PC-9 (cell line): ENCODE data around the gene WNK1. TPM values are rescaled to one million over a fixed set of nuclear protein-coding genes. Genes with fewer than 3 reads are reported as not detected.

Source experiments
- BruUV-seq: library from RNA; stranded (reverse); fragments of 400-500 nt; replicated peaks from 2 replicates; lab custom pipeline; 2021; lab: Mats Ljungman, UMichigan
- CTCF ChIA-PET: fragments of 300-600 bp; sonication (Branson Sonifier 250); formaldehyde crosslinking; loops from one replicate; lab custom pipeline; 2022; ENCODE audit warnings: antibody characterized with exemption; lab: Charles Lee
- POLR2A ChIA-PET: fragments of 300-600 bp; sonication (Branson Sonifier 250); formaldehyde crosslinking; loops from one replicate; lab custom pipeline; 2022; ENCODE audit warnings: antibody characterized with exemption; ENCODE audit not compliant: unreplicated experiment; lab: Charles Lee
- DNase-seq, 2 experiments: peaks; one replicate each; pipeline versions ENCODE4 v3.0.0 to v3.0.0-alpha.2; 2015 to 2022; ENCODE audit warnings: mixed read lengths in 1 of 2
- H2AFZ ChIP-seq: fragments of 200-600 bp; sonication (generic); 2 replicates; pipeline ENCODE4 v1.8.1; 2017; ENCODE audit warnings: antibody characterized with exemption
- H3F3A ChIP-seq: fragments of 200-600 bp; sonication (generic); 2 replicates; pipeline ENCODE4 v1.8.1; 2017; ENCODE audit warnings: antibody characterized with exemption, mild to moderate bottlenecking, low read depth; ENCODE audit not compliant: insufficient read depth
- H3K27ac ChIP-seq: fragments of 200-600 bp; sonication (generic); 2 replicates; pipeline ENCODE4 v1.6.1; 2016; ENCODE audit warnings: mixed run types
- H3K27me3 ChIP-seq: fragments of 200-600 bp; sonication (generic); 2 replicates; pipeline ENCODE4 v1.6.1; 2016; ENCODE audit warnings: low read depth, mixed run types; ENCODE audit not compliant: insufficient read depth
- H3K36me3 ChIP-seq: fragments of 200-600 bp; sonication (generic); 2 replicates; pipeline ENCODE4 v1.6.1; 2016; ENCODE audit warnings: low read depth, mixed run types
- H3K4me1 ChIP-seq: fragments of 200-600 bp; sonication (generic); replicated peaks from 2 replicates; pipeline ENCODE4 v1.6.1; 2016; ENCODE audit warnings: mixed run types; ENCODE audit not compliant: insufficient read depth
- H3K4me2 ChIP-seq: fragments of 200-600 bp; sonication (generic); 2 replicates; pipeline ENCODE4 v1.6.1; 2017; ENCODE audit warnings: mixed run types
- H3K4me3 ChIP-seq: fragments of 200-600 bp; sonication (generic); 2 replicates; pipeline ENCODE4 v1.6.1; 2016; ENCODE audit warnings: mixed run types
- H3K79me2 ChIP-seq: fragments of 200-600 bp; sonication (generic); 2 replicates; pipeline ENCODE4 v1.6.1; 2017; ENCODE audit warnings: low read depth, mixed run types
- H3K9me2 ChIP-seq: fragments of 200-600 bp; sonication (generic); 2 replicates; pipeline ENCODE4 v1.8.1; 2017; ENCODE audit warnings: mild to moderate bottlenecking; ENCODE audit not compliant: insufficient read depth
- H3K9me3 ChIP-seq: fragments of 200-600 bp; sonication (generic); 2 replicates; pipeline ENCODE4 v1.8.1; 2016; ENCODE audit warnings: low read depth; ENCODE audit not compliant: insufficient read depth
- H4K20me1 ChIP-seq: fragments of 200-600 bp; sonication (generic); 2 replicates; pipeline ENCODE4 v1.8.1; 2017; ENCODE audit not compliant: insufficient read depth
- CTCF ChIP-seq: fragments of 200-600 bp; sonication (generic); conservative IDR thresholded peaks from 2 replicates; pipeline ENCODE4 v1.6.1; 2017; ENCODE audit warnings: mixed run types, antibody characterized with exemption, mild to moderate bottlenecking, moderate library complexity
- EZH2 ChIP-seq: fragments of 200-600 bp; sonication (generic); IDR thresholded peaks from 2 replicates; pipeline ENCODE4 v1.8.0; 2017; ENCODE audit warnings: antibody characterized with exemption, low read depth
- intact Hi-C: fragments of 100-400 bp; cut with micrococcal nuclease; formaldehyde crosslinking; loops from one replicate; pipeline ENCODE4 v1.10.0; 2022; ENCODE audit not compliant: unreplicated experiment
- total RNA-seq: library from RNA; stranded (reverse); gene quantifications from 2 replicates; pipeline ENCODE4 v1.2.3, GENCODE V29; 2021

Gene WNK1
- total RNA-seq, 1 experiment from 2014 or later: 142 TPM

DNA sequence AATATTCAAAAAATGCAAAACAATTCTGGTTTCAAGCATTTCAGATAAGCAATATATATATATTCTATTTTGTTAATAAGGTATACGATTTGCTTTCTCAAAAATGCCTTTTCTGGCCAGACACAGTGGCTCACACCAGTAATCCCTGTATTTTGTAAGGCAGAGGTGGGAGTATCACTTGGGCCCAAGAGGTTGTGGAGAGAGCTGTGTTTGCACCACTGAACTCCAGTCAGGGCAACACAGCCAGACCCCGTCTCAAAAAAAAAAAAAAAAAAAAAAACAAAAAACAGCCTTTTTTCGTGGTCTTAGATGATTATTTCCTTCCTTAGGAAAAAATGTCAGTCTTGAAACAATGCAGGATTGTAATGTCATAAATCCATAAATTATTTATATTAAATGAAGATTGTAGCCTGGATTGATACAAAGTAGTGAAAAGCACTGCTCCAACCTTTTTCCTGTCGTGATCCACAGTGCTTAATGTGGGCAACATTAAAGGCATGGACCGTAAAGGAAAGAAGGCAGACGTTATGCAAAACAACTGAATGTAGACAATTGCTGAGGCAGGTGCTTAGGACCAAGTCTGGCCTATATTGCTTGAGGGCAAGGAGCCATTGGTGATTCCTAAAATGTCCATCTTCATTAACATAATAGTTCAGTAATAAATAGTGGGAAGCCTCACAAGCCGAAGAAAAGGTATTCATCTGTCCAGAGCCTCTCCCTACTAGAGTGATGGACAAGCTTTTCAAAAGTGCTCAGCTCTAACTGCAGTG is 160.3 kb downstream of the WNK1 start:
- Histone ChIP-seq H3K4me2 (no peak overlapping the region), H4K20me1 (peaks cover 7% of the 10 kb centered on the region), H3K27ac (no peak overlapping the region), H3K9me2 (no peaks in the 10 kb centered on the region), H3K4me1 (no peaks in the 10 kb centered on the region), H3K36me3 (peaks cover 65% of the 10 kb centered on the region), H3K4me3 (no peak overlapping the region), H3F3A (peaks cover 36% of the 10 kb centered on the region; the same call in 1 of the 2 replicates), H3K79me2 (no peaks in the 10 kb centered on the region), H3K9me3 (no peaks in the 10 kb centered on the region), H3K27me3 (no peaks in the 10 kb centered on the region), H2AFZ (no peak overlapping the region)
- CTCF ChIA-PET: interaction anchor here (1.3 kb wide), 1 partner anchor 180 kb away, joined by 5 read pairs; no protein-coding TSS in a partner anchor
- no TSS peak for BruUV-seq
- no peak for TF ChIP-seq CTCF
- no peak for TF ChIP-seq EZH2
- intact Hi-C loops: loop anchor here (5.0 kb wide), 2 partner anchors 180 to 695 kb away; no protein-coding TSS in a partner anchor
- POLR2A ChIA-PET: no interaction called here
- DNase-seq: no peak

DNA sequence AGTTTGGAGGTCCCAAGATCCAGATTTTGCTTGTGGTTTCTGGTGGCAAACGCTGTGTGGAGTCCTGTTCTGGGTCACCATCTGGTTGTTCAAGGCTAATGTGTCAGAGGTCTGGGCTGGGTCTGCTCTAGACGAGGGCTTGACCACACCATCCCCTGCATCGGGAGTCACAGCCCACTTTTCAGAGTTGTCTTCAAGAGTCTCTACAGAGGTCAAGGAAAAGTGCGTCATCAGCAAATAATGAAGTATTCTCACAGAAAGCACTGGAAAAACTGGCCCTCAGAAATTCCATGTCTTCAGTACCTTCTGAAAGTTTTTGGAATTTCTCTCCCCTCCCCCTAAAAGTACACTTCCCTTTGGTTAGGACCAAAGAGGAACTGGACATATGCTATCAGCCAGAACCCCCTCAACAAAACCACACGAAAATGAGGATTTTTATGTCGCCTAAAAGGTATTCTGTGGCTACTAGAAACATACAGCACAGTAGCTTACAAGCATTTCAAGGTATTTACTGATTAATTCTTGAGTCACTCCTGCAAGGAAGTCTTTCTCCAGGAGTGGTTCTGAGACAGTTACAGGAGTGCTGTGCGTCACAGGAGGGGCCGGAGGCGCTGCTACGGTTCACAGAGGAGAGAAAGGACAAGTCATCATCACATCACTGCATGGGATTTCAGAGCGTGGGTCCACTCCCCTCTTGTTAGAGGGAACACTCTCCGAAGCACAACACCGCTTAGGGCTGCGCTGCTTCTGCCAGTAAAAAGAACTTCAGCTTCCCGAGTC is 161.7 kb downstream of the WNK1 start:
- no peak for TF ChIP-seq CTCF
- no peak overlapping the region for H3K27ac ChIP-seq
- peaks cover 62% of the 10 kb centered on the region for H3K36me3 ChIP-seq
- DNase-seq: peak in 1 of 2 experiments; percentile 40
- H3K79me2 ChIP-seq: no peaks in the 10 kb centered on the region
- H3K27me3 ChIP-seq: no peaks in the 10 kb centered on the region
- peaks cover 31% of the 10 kb centered on the region; the same call in 1 of the 2 replicates for H3F3A ChIP-seq
- H4K20me1 ChIP-seq: peaks cover 7% of the 10 kb centered on the region
- no TSS peak for BruUV-seq
- no peaks in the 10 kb centered on the region for H3K9me3 ChIP-seq
- no peak overlapping the region for H2AFZ ChIP-seq
- no peak overlapping the region for H3K4me2 ChIP-seq
- ChIA-PET CTCF (interaction anchor here (1.3 to 1.4 kb wide), 2 partner anchors 179 kb away, joined by 3 to 5 read pairs; no protein-coding TSS in a partner anchor), POLR2A (interaction anchor here (0.6 kb wide), 1 partner anchor 83 kb away, joined by 4 read pairs; no protein-coding TSS in a partner anchor)
- H3K4me3 ChIP-seq: no peak overlapping the region
- intact Hi-C loops: loop anchor here (5.0 kb wide), 2 partner anchors 178 to 693 kb away; no protein-coding TSS in a partner anchor
- no peaks in the 10 kb centered on the region for H3K9me2 ChIP-seq
- no peaks in the 10 kb centered on the region for H3K4me1 ChIP-seq

- Histone ChIP-seq H3K9me3 (no peaks in the 10 kb centered on the region), H4K20me1 (peaks cover 7% of the 10 kb centered on the region), H3K4me1 (no peaks in the 10 kb centered on the region), H3K79me2 (no peaks in the 10 kb centered on the region), H3K27me3 (no peaks in the 10 kb centered on the region), H3K4me3 (no peak overlapping the region), H3K36me3 (peaks cover 54% of the 10 kb centered on the region), H3K9me2 (no peaks in the 10 kb centered on the region), H2AFZ (no peak overlapping the region), H3K4me2 (no peak overlapping the region), H3K27ac (no peak overlapping the region), H3F3A (peaks cover 24% of the 10 kb centered on the region; the same call in 1 of the 2 replicates)
- CTCF ChIA-PET: interaction anchor here (1.4 kb wide), 1 partner anchor 178 kb away, joined by 3 read pairs; no protein-coding TSS in a partner anchor
- intact Hi-C loops: no loop called here
- POLR2A ChIA-PET: no interaction called here
- BruUV-seq: no TSS peak
- no peak for DNase-seq
- TF ChIP-seq CTCF: no peak
- no peak for TF ChIP-seq EZH2
Observed at GRCh38 chr12:915090-915489, 162.7 kb downstream of the WNK1 start.
